H9 (cell line): ENCODE data around the gene GLB1L2. TPM values are rescaled to one million over a fixed set of nuclear protein-coding genes. Genes with fewer than 3 reads are reported as not detected.

Experiments
- DNase-seq: peaks from one replicate; pipeline ENCODE4 v3.0.0-alpha.2; 2017
- H2AFZ ChIP-seq: one replicate; pipeline ENCODE4 v1.6.1; 2013; ENCODE audit warnings: mild to moderate bottlenecking, low read length, control low read depth, moderate library complexity
- H2AK5ac ChIP-seq: 2 replicates; pipeline ENCODE4 v1.6.1; 2013; ENCODE audit warnings: low read length, control low read depth, mixed read lengths; ENCODE audit not compliant: insufficient read length
- H2BK120ac ChIP-seq: one replicate; pipeline ENCODE4 v1.6.1; 2013; ENCODE audit warnings: low read depth, mild to moderate bottlenecking, low read length, control low read depth, inconsistent platforms; ENCODE audit not compliant: poor library complexity, severe bottlenecking
- H2BK12ac ChIP-seq: 2 replicates; pipeline ENCODE4 v1.6.1; 2013; ENCODE audit warnings: low read length, control low read depth, mixed read lengths, low read depth; ENCODE audit not compliant: insufficient read length
- H2BK15ac ChIP-seq: 2 replicates; pipeline ENCODE4 v1.6.1; 2013; ENCODE audit warnings: low read depth, low read length, control low read depth
- H2BK20ac ChIP-seq: one replicate; pipeline ENCODE4 v1.6.1; 2013; ENCODE audit warnings: low read depth, mild to moderate bottlenecking, low read length, control low read depth, inconsistent platforms; ENCODE audit not compliant: poor library complexity, severe bottlenecking
- H2BK5ac ChIP-seq: 2 replicates; pipeline ENCODE4 v1.6.1; 2013; ENCODE audit warnings: low read length, control low read depth, mixed read lengths; ENCODE audit not compliant: insufficient read length
- H3K14ac ChIP-seq: 2 replicates; pipeline ENCODE4 v1.6.1; 2013; ENCODE audit warnings: low read length, control low read depth; ENCODE audit not compliant: insufficient read depth
- H3K18ac ChIP-seq: 2 replicates; pipeline ENCODE4 v1.6.1; 2013; ENCODE audit warnings: low read depth, mild to moderate bottlenecking, mixed read lengths, low read length, control low read depth; ENCODE audit not compliant: insufficient read length
- H3K23ac ChIP-seq: 2 replicates; pipeline ENCODE4 v1.6.1; 2013; ENCODE audit warnings: low read length, control low read depth, mixed read lengths, low read depth; ENCODE audit not compliant: insufficient read length
- H3K23me2 ChIP-seq: 2 replicates; pipeline ENCODE4 v1.6.1; 2013; ENCODE audit warnings: low read depth, mild to moderate bottlenecking, mixed read lengths, low read length, control low read depth; ENCODE audit not compliant: insufficient read length, poor library complexity, severe bottlenecking
- H3K27ac ChIP-seq: 2 replicates; pipeline ENCODE4 v1.5.1; 2013; ENCODE audit warnings: low read length, control low read depth, mixed read lengths, low read depth; ENCODE audit not compliant: insufficient read length
- H3K27me3 ChIP-seq: 2 replicates; pipeline ENCODE4 v1.6.1; 2013; ENCODE audit warnings: low read length, control low read depth, inconsistent platforms; ENCODE audit not compliant: insufficient read depth
- H3K4ac ChIP-seq: 2 replicates; pipeline ENCODE4 v1.6.1; 2013; ENCODE audit warnings: low read depth, mild to moderate bottlenecking, control low read depth, inconsistent platforms, low read length, moderate library complexity
- H3K4me1 ChIP-seq: 2 replicates; pipeline ENCODE4 v1.6.1; 2013; ENCODE audit warnings: low read length, control low read depth, inconsistent platforms; ENCODE audit not compliant: insufficient read depth
- H3K4me2 ChIP-seq: 2 replicates; pipeline ENCODE4 v1.6.1; 2013; ENCODE audit warnings: low read length, control low read depth, mixed read lengths; ENCODE audit not compliant: insufficient read length, insufficient read depth
- H3K56ac ChIP-seq: 2 replicates; pipeline ENCODE4 v1.6.1; 2013; ENCODE audit warnings: low read depth, mild to moderate bottlenecking, mixed read lengths, low read length, control low read depth; ENCODE audit not compliant: insufficient read length
- H3K79me1 ChIP-seq: 2 replicates; pipeline ENCODE4 v1.6.1; 2013; ENCODE audit warnings: low read depth, mild to moderate bottlenecking, moderate library complexity, low read length, control low read depth, inconsistent platforms; ENCODE audit not compliant: insufficient read depth, poor library complexity, severe bottlenecking
- H3K79me2 ChIP-seq: 2 replicates; pipeline ENCODE4 v1.6.1; 2013; ENCODE audit warnings: low read length, control low read depth, inconsistent platforms; ENCODE audit not compliant: insufficient read depth
- H3K9ac ChIP-seq: 2 replicates; pipeline ENCODE4 v1.6.1; 2013; ENCODE audit warnings: low read length, control low read depth, mixed read lengths; ENCODE audit not compliant: insufficient read length; ENCODE audit errors: extremely low read depth
- H3K9me3 ChIP-seq: one replicate; pipeline ENCODE4 v1.6.1; 2013; ENCODE audit warnings: low read depth, low read length, inconsistent platforms; ENCODE audit not compliant: control insufficient read depth
- H3T11ph ChIP-seq: one replicate; pipeline ENCODE4 v1.6.1; 2013; ENCODE audit warnings: mild to moderate bottlenecking, low read length, control low read depth, inconsistent platforms
- H4K20me1 ChIP-seq: one replicate; pipeline ENCODE4 v1.6.1; 2013; ENCODE audit not compliant: control insufficient read depth, insufficient read length, insufficient read depth
- H4K5ac ChIP-seq: 2 replicates; pipeline ENCODE4 v1.6.1; 2013; ENCODE audit warnings: low read depth, mild to moderate bottlenecking, mixed read lengths, low read length, control low read depth; ENCODE audit not compliant: insufficient read length
- H4K8ac ChIP-seq: replicated peaks from 2 replicates; pipeline ENCODE4 v1.6.1; 2013; ENCODE audit warnings: low read length, control low read depth, mixed read lengths, low read depth; ENCODE audit not compliant: insufficient read length
- H4K91ac ChIP-seq: 2 replicates; pipeline ENCODE4 v1.6.1; 2013; ENCODE audit warnings: low read depth, mild to moderate bottlenecking, moderate library complexity, mixed read lengths, low read length, control low read depth; ENCODE audit not compliant: insufficient read length
- H3K27ac Mint-ChIP-seq, 3 experiments: 2 replicates in 2 of 3; 3 replicates in 1 of 3; pipeline ENCODE4 v1.8.0; 2020 to 2021; ENCODE audit warnings: mixed read lengths in 3 of 3, mild to moderate bottlenecking in 1 of 3, moderate library complexity in 1 of 3
- H3K27me3 Mint-ChIP-seq: 2 replicates; pipeline ENCODE4 v1.8.0; 2021; ENCODE audit warnings: low read depth, mild to moderate bottlenecking, moderate library complexity, mixed read lengths
- H3K36me3 Mint-ChIP-seq, 3 experiments: 2 replicates in 2 of 3; 3 replicates in 1 of 3; pipeline ENCODE4 v1.8.0; 2020 to 2021; ENCODE audit warnings: low read depth in 3 of 3, mixed read lengths in 3 of 3; ENCODE audit not compliant: insufficient read depth in 1 of 3
- H3K4me1 Mint-ChIP-seq, 2 experiments: 2 replicates each; pipeline ENCODE4 v1.8.0; 2020; ENCODE audit warnings: mixed read lengths in 2 of 2
- H3K4me3 Mint-ChIP-seq, 2 experiments: 2 replicates in 1 of 2; 3 replicates in 1 of 2; pipeline ENCODE4 v1.8.0; 2020 to 2021; ENCODE audit warnings: mild to moderate bottlenecking in 2 of 2, mixed read lengths in 2 of 2, moderate library complexity in 1 of 2
- H3K9me3 Mint-ChIP-seq, 2 experiments: 2 replicates in 1 of 2; 3 replicates in 1 of 2; pipeline ENCODE4 v1.8.0; 2020; ENCODE audit warnings: mild to moderate bottlenecking in 2 of 2, mixed read lengths in 2 of 2, moderate library complexity in 1 of 2
- WGBS: extraction: QIAGEN DNeasy Blood & Tissue Kit; methylation state at CpG from one replicate; pipeline ENCODE4 v1.1.7; 2013; ENCODE audit warnings: missing lambda C conversion rate, low lambda C conversion rate, mixed read lengths; ENCODE audit not compliant: insufficient read length; ENCODE audit errors: extremely low coverage; 5-methylcytosine and 5-hydroxymethylcytosine counted together
- total RNA-seq: library from RNA; stranded (reverse); gene quantifications from 2 replicates; pipeline ENCODE4 v1.2.1, GENCODE V29; 2021
- TF ChIP-seq, protein P1 (sequence below): fragments of 200-600 bp; sonication (generic); conservative IDR thresholded peaks from 3 replicates; pipeline ENCODE4 v1.8.0; 2021; ENCODE audit warnings: antibody characterized with exemption, mild to moderate bottlenecking

The GLB1L2 gene
- total RNA-seq, 1 experiment from 2014 or later = 2.4 TPM

DNA sequence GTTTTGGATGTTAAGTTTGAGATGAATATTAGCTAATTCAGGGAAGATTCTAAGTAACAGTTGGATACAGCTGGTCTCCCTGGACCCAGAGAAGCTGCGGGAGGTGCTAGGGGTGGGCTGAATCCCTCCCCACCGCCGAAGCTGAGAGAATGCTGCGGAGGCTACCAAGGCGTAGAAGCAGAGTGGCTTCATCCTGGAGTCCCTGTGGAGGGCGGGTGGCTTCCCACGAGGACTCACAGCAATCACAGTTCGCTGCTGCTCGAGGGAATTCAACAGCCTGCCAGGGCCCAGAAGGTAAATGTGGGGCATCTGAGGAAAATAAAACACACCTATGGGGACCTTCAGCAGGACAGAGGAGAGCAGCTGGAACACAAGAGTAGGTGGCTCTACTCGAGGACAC lies 91.3 kb downstream of the GLB1L2 start:
- peaks cover 1% of the 10 kb centered on the region; the same call in 1 of the 2 replicates for H3K27me3 Mint-ChIP-seq
- no peak for DNase-seq
- H3K9me3 ChIP-seq = no peaks in the 10 kb centered on the region
- H3K27me3 ChIP-seq = no peaks in the 10 kb centered on the region
- no peaks in the 10 kb centered on the region for H4K20me1 ChIP-seq
- no peak overlapping the region for H4K5ac ChIP-seq
- H3K23ac ChIP-seq = no peak overlapping the region
- H3K56ac ChIP-seq = no peak overlapping the region
- H2BK120ac ChIP-seq = no peak overlapping the region
- TF ChIP-seq, protein P1, sequence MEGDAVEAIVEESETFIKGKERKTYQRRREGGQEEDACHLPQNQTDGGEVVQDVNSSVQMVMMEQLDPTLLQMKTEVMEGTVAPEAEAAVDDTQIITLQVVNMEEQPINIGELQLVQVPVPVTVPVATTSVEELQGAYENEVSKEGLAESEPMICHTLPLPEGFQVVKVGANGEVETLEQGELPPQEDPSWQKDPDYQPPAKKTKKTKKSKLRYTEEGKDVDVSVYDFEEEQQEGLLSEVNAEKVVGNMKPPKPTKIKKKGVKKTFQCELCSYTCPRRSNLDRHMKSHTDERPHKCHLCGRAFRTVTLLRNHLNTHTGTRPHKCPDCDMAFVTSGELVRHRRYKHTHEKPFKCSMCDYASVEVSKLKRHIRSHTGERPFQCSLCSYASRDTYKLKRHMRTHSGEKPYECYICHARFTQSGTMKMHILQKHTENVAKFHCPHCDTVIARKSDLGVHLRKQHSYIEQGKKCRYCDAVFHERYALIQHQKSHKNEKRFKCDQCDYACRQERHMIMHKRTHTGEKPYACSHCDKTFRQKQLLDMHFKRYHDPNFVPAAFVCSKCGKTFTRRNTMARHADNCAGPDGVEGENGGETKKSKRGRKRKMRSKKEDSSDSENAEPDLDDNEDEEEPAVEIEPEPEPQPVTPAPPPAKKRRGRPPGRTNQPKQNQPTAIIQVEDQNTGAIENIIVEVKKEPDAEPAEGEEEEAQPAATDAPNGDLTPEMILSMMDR = no peak
- no peak overlapping the region for H4K91ac ChIP-seq
- peaks cover 15 to 24% of the 10 kb centered on the region in 2 experiments for H3K4me1 Mint-ChIP-seq
- H2BK5ac ChIP-seq = no peak overlapping the region
- no peak overlapping the region for H3K9ac ChIP-seq
- H3T11ph ChIP-seq = no peak overlapping the region
- H3K4me1 ChIP-seq = peaks cover 3% of the 10 kb centered on the region; the same call in 1 of the 2 replicates
- H3K79me1 ChIP-seq = no peaks in the 10 kb centered on the region
- no peak overlapping the region for H2BK15ac ChIP-seq
- no peak overlapping the region for H3K27ac Mint-ChIP-seq
- H4K8ac ChIP-seq = no peak overlapping the region
- no peak overlapping the region for H3K4me2 ChIP-seq
- no peak overlapping the region for H3K18ac ChIP-seq
- H2AFZ ChIP-seq = no peak overlapping the region
- H2BK20ac ChIP-seq = no peak overlapping the region
- no peak overlapping the region for H2BK12ac ChIP-seq
- H3K23me2 ChIP-seq = no peaks in the 10 kb centered on the region
- H3K9me3 Mint-ChIP-seq = no peaks in the 10 kb centered on the region
- H3K79me2 ChIP-seq = no peaks in the 10 kb centered on the region
- no CpG with 5 or more reads among the region's 10 CpGs for WGBS
- H3K4me3 Mint-ChIP-seq = no peak overlapping the region
- H3K14ac ChIP-seq = no peak overlapping the region
- H3K27ac ChIP-seq = no peak overlapping the region
- H3K36me3 Mint-ChIP-seq = peaks cover 0 to 3% (median 0%) of the 10 kb centered on the region in 3 experiments; a peak in 1 of 7 replicates
- H3K4ac ChIP-seq = no peak overlapping the region
- H2AK5ac ChIP-seq = no peak overlapping the region
